ENCODE data around the gene ZIM2.

Gene ZIM2

DNA sequence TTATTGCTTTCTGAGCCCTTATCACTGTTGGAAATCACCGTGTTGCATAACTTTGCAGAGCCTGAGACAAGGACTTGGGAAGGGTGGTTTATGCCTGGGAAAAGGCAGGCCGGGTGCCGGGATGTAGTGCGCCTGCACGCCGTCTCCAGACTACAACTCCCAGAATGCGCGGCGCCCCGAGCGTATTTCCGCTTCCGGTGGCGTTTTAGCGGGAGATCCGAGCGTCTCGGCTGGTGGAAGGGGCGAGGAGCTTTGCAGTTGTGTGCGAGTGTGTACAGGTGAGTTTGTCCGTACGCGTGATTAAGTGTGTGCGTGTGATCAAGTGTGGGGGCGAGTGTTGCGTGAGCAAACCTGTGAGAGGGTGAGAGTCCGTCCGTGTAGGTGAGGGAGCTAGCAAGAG is 75.4 kb downstream of the ZIM2 start:
- Mint-ChIP-seq H3K4me3 (peak overlapping the region; percentile 70), H3K36me3 (peaks cover 12% of the 10 kb centered on the region), H3K9me3 (peaks cover 23% of the 10 kb centered on the region), H3K27ac (no peak overlapping the region), H3K27me3 (peaks cover 10% of the 10 kb centered on the region), H3K4me1 (no peaks in the 10 kb centered on the region)
- ATAC-seq: no peak

DNA sequence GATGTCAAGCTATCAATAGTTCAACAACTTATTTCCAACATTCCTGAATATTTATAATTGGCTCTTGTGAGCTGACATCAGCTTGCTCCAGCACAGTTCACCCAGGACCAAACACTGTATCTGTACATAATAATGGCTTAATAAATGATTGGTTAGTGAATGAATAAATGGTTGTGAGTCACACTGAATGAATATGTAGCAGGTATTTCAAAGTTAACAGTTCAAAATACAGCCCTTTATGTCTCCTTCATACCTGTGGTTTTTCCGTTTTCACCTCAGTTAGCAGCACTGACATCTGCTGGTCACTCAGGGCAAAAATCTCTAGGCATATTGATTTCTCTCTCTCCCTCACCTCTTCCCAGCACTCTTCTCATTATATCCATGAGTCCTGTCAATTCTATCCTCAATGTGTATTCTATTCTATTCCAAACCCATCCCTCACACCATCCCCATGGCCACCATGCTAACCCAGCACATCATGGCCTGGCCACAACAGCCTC is 76.3 kb downstream of the ZIM2 start:
- H3K36me3 Mint-ChIP-seq: peaks cover 12% of the 10 kb centered on the region
- no peak overlapping the region for H3K27ac Mint-ChIP-seq
- ATAC-seq: no peak
- peaks cover 10% of the 10 kb centered on the region for H3K27me3 Mint-ChIP-seq
- H3K4me3 Mint-ChIP-seq: no peak overlapping the region
- H3K4me1 Mint-ChIP-seq: no peaks in the 10 kb centered on the region
- peaks cover 26% of the 10 kb centered on the region for H3K9me3 Mint-ChIP-seq

DNA sequence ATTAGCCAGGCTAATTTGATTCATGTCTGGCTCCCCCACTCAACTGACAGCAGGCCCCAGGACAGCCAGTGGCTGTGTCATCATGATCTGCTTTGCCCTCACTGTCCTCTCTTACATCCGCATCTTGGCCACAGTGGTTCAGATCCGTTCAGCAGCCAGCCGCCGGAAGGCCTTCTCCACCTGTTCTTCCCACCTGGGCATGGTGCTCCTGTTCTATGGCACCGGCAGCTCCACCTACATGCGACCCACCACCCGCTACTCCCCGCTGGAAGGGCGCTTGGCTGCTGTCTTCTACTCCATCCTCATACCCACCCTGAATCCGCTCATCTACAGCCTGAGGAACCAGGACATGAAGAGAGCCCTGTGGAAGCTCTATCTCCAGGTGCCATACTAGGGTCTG is 79.7 kb downstream of the ZIM2 start:
- no peak overlapping the region for H3K4me3 Mint-ChIP-seq
- H3K9me3 Mint-ChIP-seq: peaks cover 35% of the 10 kb centered on the region
- H3K36me3 Mint-ChIP-seq: peaks cover 22% of the 10 kb centered on the region
- no peak overlapping the region for H3K27ac Mint-ChIP-seq
- H3K27me3 Mint-ChIP-seq: peaks cover 10% of the 10 kb centered on the region
- no peak for ATAC-seq
- no peaks in the 10 kb centered on the region for H3K4me1 Mint-ChIP-seq

DNA sequence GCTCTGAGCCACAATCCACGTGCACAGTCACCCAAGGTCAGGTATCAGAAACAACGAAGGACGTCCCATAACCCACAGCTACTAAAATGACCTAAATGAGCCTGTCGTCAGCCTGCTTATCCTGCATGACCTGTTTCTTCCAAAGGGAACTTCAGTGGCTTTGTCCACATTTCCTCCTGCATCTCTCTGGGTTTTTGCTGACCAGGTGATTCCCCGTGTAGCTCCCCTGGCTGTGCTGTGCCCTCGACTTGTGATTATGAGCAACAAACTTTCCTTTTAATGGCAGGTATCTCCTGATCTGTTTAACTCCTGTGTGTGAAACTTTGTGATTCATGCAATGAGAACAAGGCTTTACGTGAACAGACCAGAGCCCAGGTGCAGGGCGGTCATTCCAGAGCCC is 81.0 kb downstream of the ZIM2 start:
- no peaks in the 10 kb centered on the region for H3K4me1 Mint-ChIP-seq
- peaks cover 11% of the 10 kb centered on the region for H3K36me3 Mint-ChIP-seq

DNA sequence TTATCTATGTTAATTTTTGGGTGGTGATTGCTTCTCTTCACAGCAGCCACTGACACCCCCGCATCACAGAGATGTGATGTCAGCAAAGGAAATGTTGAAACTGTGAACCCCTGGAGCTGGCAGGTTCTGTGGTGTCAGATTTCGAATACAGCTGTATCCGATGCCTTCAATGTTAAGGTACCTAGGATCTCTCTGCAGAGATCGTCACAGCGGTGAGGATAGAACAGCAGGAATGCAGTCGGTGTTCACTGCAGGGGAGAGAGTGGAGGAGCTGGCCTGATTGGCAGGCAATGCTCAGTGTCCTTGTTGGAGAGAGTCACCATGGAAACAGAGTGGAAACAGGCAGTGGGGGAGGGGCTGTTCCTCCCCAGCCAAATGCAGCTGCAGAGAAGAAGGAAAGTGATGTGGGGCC is 89.4 kb downstream of the ZIM2 start:
- Mint-ChIP-seq H3K36me3 (peaks cover 5% of the 10 kb centered on the region), H3K4me3 (no peak overlapping the region), H3K27me3 (no peaks in the 10 kb centered on the region), H3K27ac (no peak overlapping the region), H3K4me1 (no peaks in the 10 kb centered on the region), H3K9me3 (peaks cover 22% of the 10 kb centered on the region)
- ATAC-seq: no peak

More for the DNA sequence above, 81.0 kb downstream of the ZIM2 start:
- Mint-ChIP-seq H3K27me3 (no peaks in the 10 kb centered on the region), H3K4me3 (no peak overlapping the region), H3K27ac (no peak overlapping the region), H3K9me3 (peaks cover 27% of the 10 kb centered on the region)
- no peak for ATAC-seq

DNA sequence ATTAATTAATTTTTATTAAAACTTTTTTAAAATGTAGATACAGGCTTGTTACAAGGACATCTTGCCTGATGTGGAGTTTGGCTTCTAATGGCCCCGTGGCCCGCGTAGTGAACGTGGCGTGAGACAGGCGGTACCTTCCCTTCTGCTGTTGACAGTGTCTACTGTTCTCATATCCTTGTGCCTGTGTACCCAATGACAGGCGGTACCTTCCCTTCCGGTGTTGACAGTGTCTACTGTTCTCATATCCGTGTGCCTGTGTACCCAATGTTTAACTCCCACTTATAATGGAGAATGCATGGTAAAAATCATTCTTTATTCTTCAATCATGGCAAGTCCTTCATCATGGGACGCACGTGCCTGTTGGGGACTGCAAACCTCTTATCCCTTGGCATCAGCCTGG is 89.9 kb downstream of the ZIM2 start:
- no peak overlapping the region for H3K4me3 Mint-ChIP-seq
- no peaks in the 10 kb centered on the region for H3K27me3 Mint-ChIP-seq
- no peaks in the 10 kb centered on the region for H3K4me1 Mint-ChIP-seq
- no peak for ATAC-seq
- H3K36me3 Mint-ChIP-seq: peaks cover 5% of the 10 kb centered on the region
- H3K27ac Mint-ChIP-seq: no peak overlapping the region
- peaks cover 22% of the 10 kb centered on the region for H3K9me3 Mint-ChIP-seq

DNA sequence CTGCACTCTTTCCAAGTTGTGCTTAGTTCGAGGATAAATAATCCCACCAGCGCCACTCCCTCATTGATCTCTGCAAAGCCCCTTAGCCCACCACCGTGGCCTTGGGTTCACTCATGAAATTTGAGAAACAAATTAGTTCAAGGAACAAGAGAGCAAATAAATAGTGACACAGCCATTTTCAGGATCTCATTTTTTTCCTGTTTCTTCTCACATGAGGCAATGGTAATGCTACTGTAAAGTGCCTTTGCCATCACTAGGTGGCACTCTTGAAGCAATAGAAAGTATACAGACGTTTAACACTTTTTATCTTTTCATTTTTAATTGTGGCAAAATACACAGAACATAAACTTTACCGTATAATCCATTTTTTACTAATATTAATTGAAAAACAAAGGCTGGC is 92.1 kb downstream of the ZIM2 start:
- H3K9me3 Mint-ChIP-seq: peaks cover 24% of the 10 kb centered on the region
- H3K4me1 Mint-ChIP-seq: no peaks in the 10 kb centered on the region
- no peaks in the 10 kb centered on the region for H3K27me3 Mint-ChIP-seq
- H3K27ac Mint-ChIP-seq: no peak overlapping the region
- peaks cover 5% of the 10 kb centered on the region for H3K36me3 Mint-ChIP-seq
- no peak for ATAC-seq
- H3K4me3 Mint-ChIP-seq: no peak overlapping the region

DNA sequence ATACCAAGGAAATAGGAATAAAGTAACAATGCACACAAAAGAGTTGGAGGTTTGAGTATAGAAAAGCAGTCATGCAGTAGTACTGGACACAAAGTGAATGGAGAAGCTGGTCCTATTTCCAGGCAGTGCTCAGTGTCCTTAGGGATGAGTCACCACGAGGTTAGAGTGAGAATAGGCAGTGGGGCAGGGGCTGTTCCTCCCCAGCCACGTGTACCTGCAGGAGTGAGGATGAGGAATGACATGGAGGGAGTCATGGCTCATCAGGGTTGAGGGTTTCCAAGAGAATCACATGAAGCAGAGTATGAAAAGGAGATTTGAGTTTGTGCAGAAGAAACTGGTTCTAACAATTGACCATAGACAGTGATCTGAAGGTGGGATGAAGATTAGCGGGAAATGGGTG is 94.2 kb downstream of the ZIM2 start:
- peaks cover 4% of the 10 kb centered on the region for H3K36me3 Mint-ChIP-seq
- H3K27me3 Mint-ChIP-seq: no peaks in the 10 kb centered on the region
- H3K27ac Mint-ChIP-seq: no peak overlapping the region
- H3K4me3 Mint-ChIP-seq: no peak overlapping the region
- no peak for ATAC-seq
- peaks cover 27% of the 10 kb centered on the region for H3K9me3 Mint-ChIP-seq
- H3K4me1 Mint-ChIP-seq: no peaks in the 10 kb centered on the region

DNA sequence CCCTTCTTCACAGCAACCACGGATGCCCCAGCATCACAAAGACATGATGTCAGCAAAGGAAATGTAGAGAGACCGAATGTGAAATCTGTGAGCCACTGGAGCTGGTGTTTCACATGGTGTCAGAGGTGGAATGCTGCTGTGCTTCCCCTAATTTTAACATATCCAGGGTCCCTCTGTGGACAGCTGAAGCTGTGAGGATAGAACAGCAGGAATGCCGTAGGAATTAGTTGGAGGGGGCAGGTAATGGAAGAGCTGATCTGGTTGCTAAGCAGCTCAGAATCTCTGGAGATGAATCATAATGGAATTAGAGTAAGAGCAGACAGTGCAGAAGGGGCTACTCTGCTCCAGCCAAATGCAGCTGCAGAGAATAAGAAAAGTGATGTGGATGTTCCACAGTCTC is 100.0 kb downstream of the ZIM2 start:
- H3K27ac Mint-ChIP-seq: no peak overlapping the region
- no peaks in the 10 kb centered on the region for H3K27me3 Mint-ChIP-seq
- ATAC-seq: no peak
- no peaks in the 10 kb centered on the region for H3K4me1 Mint-ChIP-seq
- H3K9me3 Mint-ChIP-seq: peaks cover 23% of the 10 kb centered on the region
- no peaks in the 10 kb centered on the region for H3K36me3 Mint-ChIP-seq
- H3K4me3 Mint-ChIP-seq: no peak overlapping the region

DNA sequence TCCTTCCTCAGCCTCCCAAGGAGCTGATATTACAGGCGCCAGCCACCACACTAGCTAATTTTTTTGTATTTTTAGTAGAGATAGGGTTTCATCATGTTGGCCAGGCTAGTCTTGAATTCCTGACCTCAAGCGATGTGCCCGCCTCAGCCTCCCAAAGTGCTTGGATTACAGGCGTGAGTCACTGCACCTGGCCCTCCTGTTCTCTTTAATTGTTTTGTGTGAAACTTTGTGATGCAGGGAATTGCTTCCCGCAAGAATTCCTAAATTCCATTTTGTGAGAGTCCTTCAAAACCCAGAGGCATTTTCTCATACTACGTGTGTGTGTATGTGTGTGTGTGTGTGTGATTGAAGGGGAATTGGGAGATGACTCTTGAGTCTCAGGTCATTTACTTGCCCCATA is 104.0 kb downstream of the ZIM2 start:
- Mint-ChIP-seq H3K4me3 (no peak overlapping the region), H3K36me3 (no peaks in the 10 kb centered on the region), H3K4me1 (no peaks in the 10 kb centered on the region), H3K27ac (no peak overlapping the region), H3K27me3 (no peaks in the 10 kb centered on the region), H3K9me3 (peaks cover 31% of the 10 kb centered on the region)
- no peak for ATAC-seq

DNA sequence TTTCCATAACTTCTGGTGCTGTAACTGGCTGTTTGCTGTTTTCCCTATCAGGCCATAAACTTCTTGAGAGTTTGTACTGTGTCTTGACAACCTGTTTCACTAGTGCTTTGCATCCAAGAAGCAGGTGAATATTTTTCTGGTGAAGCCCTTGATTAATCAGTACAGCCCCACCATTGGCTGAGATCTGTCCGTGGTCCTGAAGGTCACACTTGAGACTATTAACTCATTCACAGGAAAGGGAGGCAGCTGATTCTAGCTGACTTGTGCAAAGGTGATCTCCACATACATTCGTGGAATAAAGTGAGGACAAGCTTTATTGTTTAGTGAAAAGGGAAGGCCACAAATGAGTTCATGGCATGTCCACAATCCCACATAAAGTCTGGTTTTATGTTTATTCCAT is 107.5 kb downstream of the ZIM2 start:
- no peak for ATAC-seq
- no peaks in the 10 kb centered on the region for H3K36me3 Mint-ChIP-seq
- H3K4me1 Mint-ChIP-seq: no peaks in the 10 kb centered on the region
- no peaks in the 10 kb centered on the region for H3K27me3 Mint-ChIP-seq
- no peak overlapping the region for H3K27ac Mint-ChIP-seq
- no peak overlapping the region for H3K4me3 Mint-ChIP-seq
- peaks cover 26% of the 10 kb centered on the region for H3K9me3 Mint-ChIP-seq

DNA sequence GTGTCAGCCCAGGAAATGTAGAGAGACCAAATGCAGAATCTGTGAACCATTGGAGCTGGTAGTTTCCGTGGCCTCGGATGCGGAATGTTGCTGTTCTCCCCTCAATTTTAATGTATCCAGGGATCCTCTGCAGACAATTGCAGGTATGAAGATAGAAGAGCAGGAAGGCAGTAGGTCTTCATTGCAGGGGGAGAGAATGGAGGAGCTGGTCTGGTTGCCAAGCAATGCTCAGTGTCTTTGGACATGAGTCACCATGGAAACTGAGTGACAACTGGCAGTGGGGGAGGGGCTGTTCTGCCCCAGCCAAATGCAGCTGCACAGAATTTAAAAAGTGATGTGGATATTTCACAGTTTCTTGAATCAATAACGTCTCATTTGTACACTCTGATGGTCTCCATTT is 112.8 kb downstream of the ZIM2 start:
- peaks cover 18% of the 10 kb centered on the region for H3K36me3 Mint-ChIP-seq
- H3K4me3 Mint-ChIP-seq: no peak overlapping the region
- ATAC-seq: no peak

DNA sequence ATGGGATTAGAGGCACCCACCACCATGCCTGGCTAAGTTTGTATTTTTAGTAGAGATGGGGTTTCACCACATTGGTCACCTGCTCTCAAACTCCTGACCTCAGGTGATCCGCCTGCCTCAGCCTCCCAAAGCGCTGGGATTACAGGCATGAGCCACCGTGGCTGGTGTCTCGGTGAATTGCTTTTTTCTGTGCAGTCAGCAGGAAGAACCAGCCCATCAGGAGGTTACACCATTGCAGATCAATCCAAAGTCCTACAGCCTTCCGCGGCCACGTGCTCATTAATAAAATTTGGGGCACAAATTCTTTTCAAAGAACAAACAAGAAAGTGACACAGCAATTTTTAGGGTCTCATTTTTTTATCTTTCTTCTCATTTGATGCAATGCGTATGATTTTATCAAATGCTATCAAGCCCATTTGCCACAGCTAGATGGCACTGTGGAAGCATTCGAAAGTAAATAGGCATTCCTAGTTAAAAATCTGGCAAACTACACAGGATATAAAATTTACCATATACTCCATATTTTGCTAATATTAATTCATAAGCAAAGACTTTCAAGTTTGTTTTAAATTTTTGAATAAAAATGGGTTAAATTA is 114.6 kb downstream of the ZIM2 start:
- Mint-ChIP-seq H3K27me3 (no peaks in the 10 kb centered on the region), H3K27ac (no peak overlapping the region), H3K36me3 (peaks cover 18% of the 10 kb centered on the region), H3K9me3 (peaks cover 16% of the 10 kb centered on the region), H3K4me3 (no peak overlapping the region), H3K4me1 (no peaks in the 10 kb centered on the region)
- no peak for ATAC-seq

More for the DNA sequence above, 112.8 kb downstream of the ZIM2 start:
- H3K9me3 Mint-ChIP-seq: peaks cover 18% of the 10 kb centered on the region
- H3K4me1 Mint-ChIP-seq: no peaks in the 10 kb centered on the region
- H3K27ac Mint-ChIP-seq: no peak overlapping the region
- H3K27me3 Mint-ChIP-seq: no peaks in the 10 kb centered on the region
